ENCODE results near the gene TPM2.

Gene TPM2

DNA sequence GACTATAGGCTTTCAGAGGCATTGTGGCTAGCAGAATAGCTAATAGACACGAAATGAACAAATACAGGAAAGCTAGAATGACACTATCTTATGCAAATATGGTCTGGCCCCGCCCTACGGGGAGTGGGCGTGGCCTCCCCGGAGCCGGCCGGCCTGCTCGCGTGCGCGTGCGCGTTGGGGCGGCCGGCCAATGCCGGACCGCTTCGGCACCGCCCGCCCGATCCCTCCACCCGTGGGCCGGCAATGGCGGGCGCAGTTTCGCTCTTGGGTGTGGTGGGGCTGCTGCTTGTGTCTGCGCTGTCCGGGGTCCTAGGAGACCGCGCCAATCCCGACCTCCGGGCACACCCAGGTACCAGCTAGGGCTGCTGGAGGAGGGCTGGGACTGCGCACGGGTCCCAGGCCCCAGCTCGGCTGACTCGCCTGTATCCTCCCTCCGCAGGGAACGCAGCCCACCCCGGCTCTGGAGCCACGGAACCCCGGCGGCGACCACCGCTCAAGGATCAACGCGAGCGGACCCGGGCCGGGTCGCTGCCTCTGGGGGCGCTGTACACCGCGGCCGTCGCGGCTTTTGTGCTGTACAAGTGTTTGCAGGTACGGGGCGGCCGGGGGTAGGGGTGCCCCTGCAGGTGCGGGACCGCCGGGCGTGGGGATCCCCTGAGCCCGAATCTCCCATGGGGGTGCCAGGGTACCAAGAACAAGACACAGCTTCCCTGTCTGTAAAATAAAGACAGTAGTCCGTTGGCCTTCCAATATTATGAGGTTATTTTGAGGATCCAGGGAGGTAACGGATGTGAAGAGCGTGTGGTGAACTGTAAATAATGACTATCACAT, 31.4 kb downstream of the TPM2 start, which contains the start of gene CCDC107:
CCDC107 (plus strand) TSS at position 156 of the 831 bp plus-strand sequence; CDS start at position 244, 88 bp downstream.
- Histone ChIP-seq H3K4me3 (ENCODE audit: low read length) (peak within 1 kb of the TSS; percentile 91), H3K27me3 (ENCODE audit: control insufficient read depth, insufficient read depth, low read length) (no peaks in the 10 kb centered on the region), H3K36me3 (ENCODE audit: insufficient read depth, low read length) (peaks cover 16% of the 10 kb centered on the region), H3K9ac (ENCODE audit: low read depth, low read length) (peak within 1 kb of the TSS; percentile 93), H3K4me1 (ENCODE audit: control insufficient read depth, insufficient read depth, low read length) (peaks cover 24% of the 10 kb centered on the region), H3K4me2 (ENCODE audit: low read length) (peak within 1 kb of the TSS; percentile 83), H3K9me3 (replicated peaks; ENCODE audit: low read length) (no peaks in the 10 kb centered on the region)

DNA sequence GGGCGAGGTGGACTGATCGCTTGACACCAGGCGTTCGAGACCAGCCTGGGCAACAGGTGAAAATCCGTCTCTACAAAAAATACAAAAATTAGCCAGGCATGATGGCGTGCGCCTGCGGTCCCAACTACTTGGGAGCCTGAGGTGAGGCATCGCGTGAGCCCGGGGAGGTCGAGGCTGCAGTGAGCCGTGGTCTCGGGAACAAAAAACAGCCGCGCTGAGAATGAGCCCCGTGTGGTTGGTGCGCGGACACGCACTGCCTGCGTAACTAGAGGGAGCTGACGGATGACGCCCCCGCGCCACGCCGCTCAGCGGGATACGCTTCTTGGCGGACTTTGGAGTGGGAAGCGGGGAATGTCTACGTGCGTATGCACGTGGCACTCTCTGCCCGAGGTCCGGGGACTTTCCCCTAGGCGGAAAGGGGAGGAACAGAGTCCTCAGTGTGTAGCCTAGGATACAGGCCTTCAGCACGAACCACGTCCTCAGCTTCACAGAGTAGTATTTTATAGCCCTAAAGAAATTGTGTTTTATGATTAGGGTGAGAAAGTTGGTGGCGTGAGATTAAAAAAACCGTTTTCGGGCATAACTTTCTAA, 32.1 kb downstream of the TPM2 start, which contains the start of gene RMRP:
RMRP (minus strand) TSS at position 474 of the 591 bp plus-strand sequence.
- peaks cover 16% of the 10 kb centered on the region for H3K36me3 ChIP-seq (ENCODE audit: insufficient read depth, low read length)
- H3K4me3 ChIP-seq (ENCODE audit: low read length): peak within 1 kb of the TSS; percentile 91
- no peaks in the 10 kb centered on the region for H3K9me3 ChIP-seq (replicated peaks; ENCODE audit: low read length)
- H3K4me1 ChIP-seq (ENCODE audit: control insufficient read depth, insufficient read depth, low read length): peaks cover 28% of the 10 kb centered on the region
- H3K9ac ChIP-seq (ENCODE audit: low read depth, low read length): peak within 1 kb of the TSS; percentile 93
- no peaks in the 10 kb centered on the region for H3K27me3 ChIP-seq (ENCODE audit: control insufficient read depth, insufficient read depth, low read length)
- H3K4me2 ChIP-seq (ENCODE audit: low read length): peak within 1 kb of the TSS; percentile 83

DNA sequence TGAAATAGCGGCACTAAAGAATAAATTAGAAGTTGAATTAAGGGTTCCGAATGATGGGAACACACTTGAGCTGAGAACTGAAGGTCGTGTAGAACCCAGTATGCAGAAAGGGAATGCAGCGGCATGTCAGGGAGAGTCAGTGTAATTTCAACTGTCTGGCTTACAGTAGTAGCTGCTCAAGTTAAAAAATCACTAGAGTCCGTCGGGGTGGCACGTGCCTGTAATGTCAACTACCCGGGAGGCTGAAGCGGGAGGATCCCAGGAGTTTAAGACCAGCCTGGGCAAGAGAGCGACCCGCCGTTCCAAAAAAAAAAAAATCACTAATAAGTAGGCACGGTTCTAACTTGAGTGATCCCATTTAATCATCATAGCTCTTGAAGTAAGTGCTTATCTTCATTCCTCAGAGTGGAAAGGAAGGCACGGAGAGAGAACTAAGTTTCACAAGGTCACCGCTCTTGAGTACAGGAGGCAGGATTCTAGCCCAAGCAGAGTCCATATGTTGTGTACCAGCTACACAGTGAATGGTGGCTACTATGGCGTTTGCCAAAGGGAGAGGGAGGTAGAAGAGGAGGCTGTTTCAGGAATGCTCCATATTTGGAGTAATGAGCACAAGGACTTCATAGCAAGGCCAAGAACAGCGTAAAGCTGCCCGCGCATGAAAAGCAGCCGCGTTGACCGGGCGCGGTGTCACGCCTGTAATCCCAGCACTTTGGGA, 32.7 kb downstream of the TPM2 start:
- Histone ChIP-seq H3K27me3 (ENCODE audit: control insufficient read depth, insufficient read depth, low read length) (no peaks in the 10 kb centered on the region), H3K9ac (ENCODE audit: low read depth, low read length) (peak overlapping the region; percentile 46)

DNA sequence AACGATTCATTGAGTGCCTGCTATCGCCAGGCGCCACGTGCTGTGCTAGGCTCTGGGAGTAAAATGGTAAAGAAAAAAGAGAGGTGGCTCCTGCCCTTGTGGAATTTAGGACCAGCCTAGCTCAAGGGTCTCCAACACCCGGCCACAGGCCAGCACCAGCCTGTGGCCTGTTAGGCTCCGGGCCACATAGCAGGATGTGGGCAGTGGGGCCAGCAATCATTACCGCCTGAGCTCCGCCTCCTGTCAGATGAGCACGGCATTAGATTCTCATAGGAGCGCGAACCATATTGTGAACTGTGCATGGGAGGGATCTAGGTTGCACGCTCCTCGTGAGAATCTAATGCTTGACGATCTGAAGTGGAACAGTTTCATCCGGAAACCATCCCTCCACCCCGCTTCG, 33.4 kb downstream of the TPM2 start:
- H3K9me3 ChIP-seq (replicated peaks; ENCODE audit: low read length): no peaks in the 10 kb centered on the region
- peaks cover 34% of the 10 kb centered on the region for H3K4me1 ChIP-seq (ENCODE audit: control insufficient read depth, insufficient read depth, low read length)
- H3K36me3 ChIP-seq (ENCODE audit: insufficient read depth, low read length): peaks cover 9% of the 10 kb centered on the region
- no peaks in the 10 kb centered on the region for H3K27me3 ChIP-seq (ENCODE audit: control insufficient read depth, insufficient read depth, low read length)
- no peak overlapping the region for H3K4me3 ChIP-seq (ENCODE audit: low read length)
- no peak overlapping the region for H3K4me2 ChIP-seq (ENCODE audit: low read length)
- no peak overlapping the region for H3K9ac ChIP-seq (ENCODE audit: low read depth, low read length)

More for the DNA sequence above, 32.7 kb downstream of the TPM2 start:
- Histone ChIP-seq H3K9me3 (replicated peaks; ENCODE audit: low read length) (no peaks in the 10 kb centered on the region), H3K36me3 (ENCODE audit: insufficient read depth, low read length) (peaks cover 14% of the 10 kb centered on the region), H3K4me3 (ENCODE audit: low read length) (peak overlapping the region; percentile 53), H3K4me2 (ENCODE audit: low read length) (peak overlapping the region; percentile 76), H3K4me1 (ENCODE audit: control insufficient read depth, insufficient read depth, low read length) (peaks cover 32% of the 10 kb centered on the region)

DNA sequence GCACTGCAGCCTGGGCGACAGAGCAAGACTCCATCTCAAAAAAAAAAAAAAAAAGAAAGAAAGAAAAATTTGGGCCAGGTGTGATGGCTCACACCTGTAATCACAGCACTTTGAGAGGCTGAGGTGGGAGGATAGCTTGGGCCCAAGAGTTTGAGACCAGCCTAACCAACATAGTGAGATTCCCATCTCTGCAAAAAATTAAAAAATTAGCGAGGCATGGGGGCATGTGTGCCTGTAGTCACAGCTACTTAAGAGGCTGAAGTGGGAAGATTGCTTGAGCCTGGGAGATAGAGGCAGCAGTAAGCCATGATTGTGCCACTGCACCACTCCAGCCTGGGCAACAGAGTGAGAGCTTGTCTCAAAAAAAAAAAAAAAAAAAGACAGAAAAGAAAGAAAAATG, 36.1 kb downstream of the TPM2 start:
- no peaks in the 10 kb centered on the region for H3K9me3 ChIP-seq (replicated peaks; ENCODE audit: low read length)
- no peak overlapping the region for H3K4me3 ChIP-seq (ENCODE audit: low read length)
- H3K4me1 ChIP-seq (ENCODE audit: control insufficient read depth, insufficient read depth, low read length): peaks cover 29% of the 10 kb centered on the region
- no peak overlapping the region for H3K4me2 ChIP-seq (ENCODE audit: low read length)
- no peaks in the 10 kb centered on the region for H3K36me3 ChIP-seq (ENCODE audit: insufficient read depth, low read length)
- H3K9ac ChIP-seq (ENCODE audit: low read depth, low read length): no peak overlapping the region
- no peaks in the 10 kb centered on the region for H3K27me3 ChIP-seq (ENCODE audit: control insufficient read depth, insufficient read depth, low read length)

DNA sequence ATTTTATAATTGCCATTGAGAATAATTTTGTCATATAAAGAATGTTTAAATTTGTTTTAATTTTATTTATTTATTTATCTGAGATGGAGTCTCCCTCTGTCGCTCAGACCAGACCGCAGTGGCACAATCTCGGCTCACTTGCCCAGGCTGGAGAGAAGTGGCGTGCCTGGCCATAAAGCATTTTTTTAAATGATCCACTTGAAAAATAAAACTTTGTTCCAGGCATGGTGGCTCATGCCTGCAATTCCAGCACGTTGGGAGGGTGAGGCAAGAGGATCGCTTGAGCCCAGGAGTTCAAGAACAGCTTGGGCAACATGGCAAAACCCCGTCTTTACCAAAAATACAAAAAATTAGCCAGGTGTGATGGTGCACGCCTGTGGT, 36.9 kb downstream of the TPM2 start:
- no peak overlapping the region for H3K9ac ChIP-seq (ENCODE audit: low read depth, low read length)
- H3K4me1 ChIP-seq (ENCODE audit: control insufficient read depth, insufficient read depth, low read length): peaks cover 29% of the 10 kb centered on the region
- no peak overlapping the region for H3K4me3 ChIP-seq (ENCODE audit: low read length)
- no peaks in the 10 kb centered on the region for H3K9me3 ChIP-seq (replicated peaks; ENCODE audit: low read length)
- H3K27me3 ChIP-seq (ENCODE audit: control insufficient read depth, insufficient read depth, low read length): no peaks in the 10 kb centered on the region
- H3K4me2 ChIP-seq (ENCODE audit: low read length): no peak overlapping the region
- no peaks in the 10 kb centered on the region for H3K36me3 ChIP-seq (ENCODE audit: insufficient read depth, low read length)

DNA sequence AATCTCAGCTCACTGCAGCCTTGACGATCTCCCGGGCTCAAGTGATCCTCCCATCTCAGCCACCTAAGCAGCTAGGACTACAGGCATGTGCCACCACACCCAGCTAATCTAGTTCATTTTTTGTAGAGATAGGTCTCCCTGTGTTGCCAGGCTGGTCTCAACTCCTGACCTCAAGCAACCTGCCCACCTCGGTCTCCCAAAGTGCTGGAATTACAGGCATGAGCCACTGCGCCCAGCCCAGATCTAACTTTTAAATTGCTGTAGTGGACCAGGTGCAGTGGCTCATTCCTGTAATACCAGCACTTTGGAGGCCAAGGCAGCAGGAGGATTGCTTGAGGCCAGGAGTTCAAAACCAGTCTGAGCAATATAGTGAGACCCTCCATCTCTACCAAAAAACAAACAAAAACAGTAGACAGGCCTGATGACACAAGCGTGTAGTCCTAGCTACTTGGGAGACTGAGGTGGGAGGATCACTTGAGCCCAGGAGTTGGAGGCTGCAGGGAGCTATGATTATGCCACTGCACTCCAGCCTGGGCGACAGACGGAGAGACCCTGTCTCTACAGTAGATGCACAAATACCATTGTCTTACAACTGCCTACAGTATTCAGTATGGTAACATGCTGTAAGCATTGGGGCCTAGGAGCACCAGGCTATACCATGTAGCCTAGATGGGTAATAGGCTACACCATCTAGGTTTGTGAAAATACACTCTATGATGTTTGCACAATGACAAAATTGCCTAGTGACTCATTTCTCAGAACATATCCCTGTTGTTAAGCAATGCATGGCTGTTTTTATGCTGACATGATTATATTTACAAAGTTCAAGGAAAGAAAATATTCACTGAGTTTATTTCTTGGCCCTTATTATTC, 37.5 kb downstream of the TPM2 start:
- Histone ChIP-seq H3K4me3 (ENCODE audit: low read length) (no peak overlapping the region), H3K4me2 (ENCODE audit: low read length) (no peak overlapping the region), H3K9me3 (replicated peaks; ENCODE audit: low read length) (no peaks in the 10 kb centered on the region), H3K4me1 (ENCODE audit: control insufficient read depth, insufficient read depth, low read length) (peaks cover 27% of the 10 kb centered on the region), H3K27me3 (ENCODE audit: control insufficient read depth, insufficient read depth, low read length) (no peaks in the 10 kb centered on the region), H3K36me3 (ENCODE audit: insufficient read depth, low read length) (no peaks in the 10 kb centered on the region), H3K9ac (ENCODE audit: low read depth, low read length) (no peak overlapping the region)

DNA sequence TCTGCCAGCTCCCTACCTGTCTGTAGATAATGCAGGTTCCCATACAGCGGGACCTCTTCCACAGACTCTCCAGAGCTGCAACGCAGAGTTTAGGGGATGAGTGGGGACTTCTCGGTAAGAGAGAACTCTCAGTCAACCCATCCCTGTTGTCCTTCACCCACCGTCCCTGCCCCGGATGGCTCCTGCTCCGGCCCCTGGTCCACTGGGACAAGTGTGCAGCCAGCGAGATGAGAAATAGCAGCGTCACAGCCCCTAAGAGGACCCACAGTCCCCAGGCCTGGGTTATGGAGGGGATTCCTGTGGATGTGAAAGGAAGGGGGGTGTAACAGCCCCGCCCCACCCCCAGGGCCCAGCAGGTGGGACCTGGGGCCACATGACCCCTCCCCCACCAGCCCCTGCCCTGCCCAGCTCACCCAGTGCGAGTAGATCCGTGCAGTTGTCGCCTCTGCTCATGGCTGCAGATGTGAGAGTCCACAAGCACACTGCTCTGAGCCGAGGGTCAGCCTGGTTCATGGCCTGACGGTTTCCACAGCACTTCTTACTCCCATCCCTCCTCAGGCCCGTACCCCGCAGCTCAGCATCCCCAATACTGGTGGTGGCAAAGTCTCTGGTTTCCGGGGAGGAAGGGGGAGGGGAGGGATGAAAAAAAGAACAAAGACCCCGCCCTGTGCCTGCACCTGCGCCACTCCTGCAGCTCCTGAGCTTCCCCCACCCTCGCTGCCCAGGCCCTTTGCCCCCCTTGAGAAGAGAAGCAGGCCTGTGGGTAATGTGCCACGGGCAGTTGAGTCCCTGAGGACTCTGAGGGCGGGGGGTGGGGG, 39.2 kb downstream of the TPM2 start, which contains the start of gene SIT1:
SIT1 (minus strand) TSS at position 591 of the 818 bp plus-strand sequence; CDS start at position 513, 78 bp downstream.
- H3K9me3 ChIP-seq (replicated peaks; ENCODE audit: low read length): no peaks in the 10 kb centered on the region
- peaks cover 38% of the 10 kb centered on the region for H3K4me1 ChIP-seq (ENCODE audit: control insufficient read depth, insufficient read depth, low read length)
- no peaks in the 10 kb centered on the region for H3K36me3 ChIP-seq (ENCODE audit: insufficient read depth, low read length)
- H3K27me3 ChIP-seq (ENCODE audit: control insufficient read depth, insufficient read depth, low read length): no peaks in the 10 kb centered on the region
- no peak within 1 kb of the TSS for H3K4me3 ChIP-seq (ENCODE audit: low read length)
- H3K9ac ChIP-seq (ENCODE audit: low read depth, low read length): peak within 1 kb of the TSS; percentile 32
- peak within 1 kb of the TSS; percentile 8 for H3K4me2 ChIP-seq (ENCODE audit: low read length)

DNA sequence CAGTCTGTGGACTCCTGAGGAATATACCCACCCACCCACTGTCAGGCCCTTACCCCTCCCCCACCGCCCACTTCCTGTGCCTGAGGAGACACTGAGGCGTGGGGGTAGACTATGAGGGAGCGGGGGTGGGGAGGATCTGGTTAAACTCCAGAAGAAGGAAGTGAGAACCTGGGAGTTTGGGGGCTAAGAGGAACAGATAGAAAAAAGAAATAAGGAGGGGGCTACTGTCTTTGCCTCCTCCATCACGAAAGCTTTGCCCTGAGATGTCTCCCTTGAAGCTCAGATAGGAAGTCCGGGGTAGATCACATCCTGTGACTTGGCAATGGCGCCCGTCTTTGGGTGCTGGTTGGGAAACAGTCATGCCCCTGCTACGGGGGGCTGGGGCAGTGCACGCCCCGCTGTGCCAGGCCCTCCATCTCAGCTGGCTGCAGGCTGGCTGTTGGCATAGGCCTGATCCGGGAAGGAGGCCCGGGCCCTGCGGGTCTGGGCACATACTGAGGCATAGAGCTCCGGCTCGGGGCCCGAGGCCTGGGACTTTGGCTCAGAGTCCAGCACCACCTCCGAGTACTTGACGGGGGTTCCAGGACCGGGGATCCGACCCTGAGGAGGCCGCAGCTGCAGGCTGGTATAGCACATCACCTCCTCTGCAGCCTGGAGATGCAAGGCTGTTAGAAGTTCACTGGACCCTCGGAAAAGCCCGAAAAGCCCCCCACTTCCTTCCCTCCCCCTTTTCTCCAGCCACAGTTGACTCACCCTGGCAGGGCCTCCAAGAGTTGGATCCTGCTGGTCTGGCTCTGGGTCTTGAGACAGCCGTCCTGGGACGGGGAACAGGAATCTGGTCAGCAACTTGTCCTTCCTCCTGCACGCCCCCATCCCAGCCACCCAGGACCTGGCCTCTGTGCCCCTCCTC, 40.0 kb downstream of the TPM2 start:
- Histone ChIP-seq H3K9ac (ENCODE audit: low read depth, low read length) (peak overlapping the region; percentile 32), H3K4me1 (ENCODE audit: control insufficient read depth, insufficient read depth, low read length) (peaks cover 44% of the 10 kb centered on the region), H3K27me3 (ENCODE audit: control insufficient read depth, insufficient read depth, low read length) (no peaks in the 10 kb centered on the region), H3K9me3 (replicated peaks; ENCODE audit: low read length) (no peaks in the 10 kb centered on the region), H3K4me3 (ENCODE audit: low read length) (peak overlapping the region; percentile 20), H3K36me3 (ENCODE audit: insufficient read depth, low read length) (no peaks in the 10 kb centered on the region), H3K4me2 (ENCODE audit: low read length) (peak overlapping the region; percentile 8)
